Muscle of back (tissue), 13 donors: ENCODE results near the gene ZNF879. TPM values are rescaled to one million over a fixed set of nuclear protein-coding genes. Genes with fewer than 3 reads are reported as not detected.

ENCODE experiments used
- DNase-seq, 3 donors: peaks; one replicate each; pipeline versions ENCODE4 v3.0.0 to v3.0.0-alpha.2; 2013
- long read RNA-seq, 9 donors: transcript quantifications; one replicate each; lab custom pipeline, GENCODE V29; 2026
- polyA plus RNA-seq, 10 donors: library from polyadenylated mRNA; unstranded; fragments of 120-200 nt; gene quantifications; one replicate each; pipeline ENCODE4 v1.2.1, GENCODE V29; 2013; ENCODE audit not compliant: insufficient read length in 10 of 10

Gene ZNF879
- 1 to 10 TPM; 3.2 to 5.0 (median 4.4) TPM for polyA plus RNA-seq
- long read RNA-seq, donor 1, partial matches to known transcripts = 0 of 4 reads
- long read RNA-seq, donor 1, other reads (novel, unspliced or antisense) = 0 of 4 reads
- long read RNA-seq, donor 2 = 0 reads
- long read RNA-seq, donor 3 = 0 reads
- long read RNA-seq, donor 4, partial matches to known transcripts = 0 of 1 reads
- long read RNA-seq, donor 4, other reads (novel, unspliced or antisense) = 0 of 1 reads
- long read RNA-seq, donor 5 = 0 reads
- long read RNA-seq, donor 6, partial matches to known transcripts = 0 of 1 reads
- long read RNA-seq, donor 6, other reads (novel, unspliced or antisense) = 0 of 1 reads
- long read RNA-seq, donor 7 = 0 reads
- long read RNA-seq, donor 8 = 0 reads
- long read RNA-seq, donor 9 = 0 reads

DNA sequence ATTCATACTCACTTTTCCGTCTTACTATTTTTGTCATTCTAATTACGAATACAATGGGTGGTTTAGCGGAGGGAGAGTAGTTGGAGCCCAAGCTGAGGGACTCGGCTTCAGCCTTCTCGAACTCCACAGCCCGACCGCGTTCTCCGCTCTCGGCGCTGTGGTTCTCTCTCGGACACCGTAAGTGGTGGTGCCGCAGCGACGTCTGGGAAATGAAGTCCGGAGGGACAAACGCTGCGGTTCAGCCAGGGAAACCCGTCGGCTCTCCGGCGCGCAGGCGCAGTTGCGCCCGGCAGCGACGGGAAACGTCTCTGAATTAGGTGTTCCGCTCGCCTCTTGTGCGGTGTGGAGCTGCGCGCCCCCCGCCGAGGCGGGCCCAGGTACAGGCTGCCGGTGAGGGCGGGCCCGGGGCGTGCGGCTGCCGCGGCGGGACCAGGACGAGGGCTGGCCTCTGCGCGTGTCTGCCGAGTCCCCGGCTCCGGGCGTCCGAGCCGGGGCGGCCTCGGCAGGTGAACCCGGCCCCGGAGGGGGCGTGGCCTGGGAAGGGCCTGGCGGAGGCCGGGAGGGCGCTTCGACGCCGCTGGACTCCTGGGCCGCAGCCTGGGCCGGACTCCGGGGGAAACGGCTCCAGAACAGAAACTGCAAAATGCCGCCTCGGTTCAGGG lies at the start of gene ZNF879:
TSS of gene ZNF879 (plus strand) at position 277 of the 662 bp plus-strand sequence. CDS start 1,201 bp downstream, outside the sequence.
- peak; percentile 96 to 98 (median 98) for DNase-seq

DNA sequence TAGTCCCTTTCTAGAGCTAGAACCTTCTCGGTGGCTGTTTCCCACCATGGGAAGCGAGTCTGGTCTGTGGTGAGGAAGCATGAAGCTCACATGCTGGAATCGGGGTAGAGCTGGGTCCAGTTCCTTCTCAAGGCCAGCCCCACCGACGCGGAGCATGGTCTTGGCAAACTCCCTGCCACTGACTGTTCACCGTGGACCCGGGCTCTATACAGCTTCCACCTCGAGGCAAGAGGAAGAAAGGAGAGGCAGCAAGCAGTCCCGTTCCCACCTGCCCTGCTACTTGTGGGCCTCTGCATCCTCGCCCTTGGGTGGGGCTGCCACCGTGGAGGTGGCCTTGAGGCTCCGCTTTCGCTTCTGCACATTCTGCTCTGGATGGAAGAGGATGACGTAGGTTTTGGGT lies 42.2 kb upstream of the ZNF879 start:
- no peak for DNase-seq

DNA sequence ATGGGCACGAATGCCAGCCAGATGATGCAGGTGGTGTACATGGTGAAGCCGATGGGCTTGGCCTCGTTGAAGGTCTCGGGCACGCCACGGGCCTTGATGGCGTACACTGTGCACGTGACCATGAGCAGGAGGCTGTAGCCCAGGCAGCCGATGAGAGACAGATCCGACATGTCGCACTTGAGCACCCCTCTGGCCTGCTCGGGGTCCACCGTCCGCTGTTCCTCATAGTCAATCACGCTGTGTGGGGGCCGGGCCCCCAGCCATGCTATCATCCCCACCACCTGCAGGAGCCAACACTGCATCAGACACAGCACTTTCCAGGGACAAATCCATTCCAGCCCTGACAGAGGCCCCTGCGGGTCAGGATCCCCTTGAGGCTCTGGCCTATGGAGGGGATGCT lies 40.7 kb upstream of the ZNF879 start:
- DNase-seq = no peak

DNA sequence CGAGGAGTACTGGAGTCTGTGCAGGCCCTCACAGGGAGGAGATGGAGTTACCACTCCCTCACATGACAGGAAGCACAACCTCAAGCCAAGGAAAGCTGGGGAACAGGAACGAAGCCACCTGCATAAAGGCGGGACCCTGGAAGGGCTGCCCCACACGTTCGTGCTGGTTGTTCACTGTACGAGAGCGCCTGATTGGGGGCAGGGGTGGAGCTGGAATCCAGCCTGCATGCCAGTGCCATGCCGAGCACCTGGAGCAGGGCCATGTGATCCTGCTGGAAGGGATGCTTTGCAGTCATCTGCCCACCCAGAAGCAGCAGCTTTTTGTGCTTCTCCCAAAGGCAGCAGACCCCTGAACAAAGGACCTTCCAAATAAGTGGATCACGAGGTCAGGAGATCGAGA lies 39.9 kb upstream of the ZNF879 start:
- DNase-seq = no peak

DNA sequence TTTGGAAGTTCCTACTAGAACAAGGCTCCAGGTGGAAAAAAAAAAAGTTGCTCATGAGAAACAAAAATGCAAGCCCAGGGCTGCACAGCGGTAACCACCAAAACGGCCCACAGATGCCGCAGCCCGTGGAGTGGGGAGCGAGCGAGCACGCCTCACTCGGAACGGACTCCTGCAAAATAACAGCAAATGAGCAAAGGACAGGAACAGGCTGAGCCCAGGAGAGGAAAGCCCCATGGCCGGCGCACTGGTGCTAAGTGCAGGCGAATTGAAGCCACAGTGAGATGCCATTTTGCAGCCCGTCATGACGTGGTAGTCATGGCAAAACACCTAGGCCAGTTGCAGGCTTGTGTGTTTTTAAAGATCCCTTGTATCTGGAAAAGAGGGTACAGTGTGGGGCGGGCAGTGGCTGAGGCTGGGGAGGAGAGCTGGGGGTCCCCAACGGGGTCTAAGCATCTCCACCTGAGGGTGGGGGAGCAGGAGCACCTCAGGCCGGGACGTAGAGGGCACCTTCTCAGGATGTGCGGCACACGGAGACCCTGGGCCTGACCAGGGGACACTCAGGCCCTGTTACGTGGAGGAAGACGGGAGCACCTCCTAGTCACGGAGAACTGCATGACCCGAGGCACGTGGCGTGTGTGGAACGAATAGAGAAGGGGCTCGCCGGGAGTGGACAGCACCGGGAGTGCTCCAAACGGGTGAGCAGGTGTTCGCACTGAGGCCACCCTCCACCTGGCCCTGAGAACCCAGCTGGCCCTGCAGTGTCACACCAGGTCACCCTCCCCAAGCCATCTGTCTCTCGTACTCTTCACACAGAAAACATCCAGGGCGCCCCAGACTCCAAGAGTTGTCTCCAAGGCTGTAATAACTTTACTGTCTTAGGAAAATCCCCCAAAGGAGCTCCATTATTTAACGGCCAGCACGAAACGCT lies 39.2 kb upstream of the ZNF879 start:
- no peak for DNase-seq

DNA sequence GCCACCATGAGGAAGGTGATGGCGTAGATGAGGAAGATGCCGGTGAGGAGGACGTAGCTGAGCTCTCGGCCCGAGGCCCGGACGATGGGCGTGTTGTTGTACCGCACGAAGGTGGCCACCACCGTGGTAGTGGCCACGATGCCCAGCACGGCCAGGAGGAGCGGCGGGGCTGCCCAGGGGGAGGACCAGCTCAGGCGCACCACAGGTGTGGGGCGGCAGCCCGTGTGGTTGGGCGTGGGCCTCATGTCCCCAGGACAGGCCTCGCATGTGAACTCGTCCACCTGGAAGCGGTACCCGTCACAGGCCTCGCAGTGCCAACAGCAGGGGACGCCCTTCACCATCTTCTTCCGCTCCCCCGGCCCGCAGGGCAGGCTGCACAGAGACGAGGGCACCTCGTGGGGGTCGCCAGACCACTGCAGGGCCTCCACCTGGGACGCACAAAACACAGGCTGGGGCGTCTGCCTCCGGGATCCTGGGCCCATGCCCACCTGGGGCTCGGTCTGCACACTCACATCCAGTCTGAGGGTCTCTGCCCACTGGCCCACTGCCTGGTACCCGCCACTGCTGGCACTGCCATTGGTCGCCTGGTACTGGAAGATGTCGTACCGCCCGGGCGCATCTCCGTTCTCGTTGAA lies 37.2 kb upstream of the ZNF879 start:
- DNase-seq = no peak

DNA sequence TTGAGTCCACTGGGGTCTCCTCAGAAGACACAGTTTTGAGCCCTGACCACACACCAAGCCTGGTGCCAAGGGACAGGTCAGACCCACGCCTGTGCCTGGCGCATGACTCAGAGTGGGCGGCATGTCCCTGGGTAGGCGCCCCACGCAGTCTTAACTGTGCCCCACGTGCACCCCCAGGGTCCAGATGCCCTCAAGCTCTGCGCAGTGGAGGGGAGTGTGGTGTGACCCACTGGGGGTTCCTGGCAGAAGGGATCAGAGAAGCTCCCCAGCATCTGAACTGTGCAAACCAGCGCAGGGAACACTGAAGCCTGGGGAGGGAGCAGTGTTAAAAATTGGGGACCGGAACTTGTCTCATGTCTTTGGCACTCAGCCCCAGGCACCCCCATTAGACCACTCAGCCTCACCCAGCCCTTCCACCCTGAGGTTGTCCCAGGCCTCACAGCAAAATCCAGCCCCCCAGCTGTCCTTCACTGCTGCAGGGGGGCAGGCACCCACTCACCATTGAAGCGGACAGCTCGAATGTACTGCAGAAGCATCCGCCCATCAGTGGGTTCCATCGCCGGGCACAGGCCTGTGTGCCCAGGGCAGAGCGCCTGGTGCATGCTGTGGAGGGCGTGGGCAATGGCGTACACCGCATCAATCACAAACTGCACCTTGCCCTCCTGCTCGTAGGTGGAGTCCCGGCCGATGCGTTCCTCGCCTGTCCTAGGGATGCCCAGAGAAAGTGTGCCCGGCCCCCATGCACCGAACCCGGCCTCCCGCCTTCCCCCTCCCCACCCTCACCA lies 35.0 kb upstream of the ZNF879 start:
- no peak for DNase-seq

DNA sequence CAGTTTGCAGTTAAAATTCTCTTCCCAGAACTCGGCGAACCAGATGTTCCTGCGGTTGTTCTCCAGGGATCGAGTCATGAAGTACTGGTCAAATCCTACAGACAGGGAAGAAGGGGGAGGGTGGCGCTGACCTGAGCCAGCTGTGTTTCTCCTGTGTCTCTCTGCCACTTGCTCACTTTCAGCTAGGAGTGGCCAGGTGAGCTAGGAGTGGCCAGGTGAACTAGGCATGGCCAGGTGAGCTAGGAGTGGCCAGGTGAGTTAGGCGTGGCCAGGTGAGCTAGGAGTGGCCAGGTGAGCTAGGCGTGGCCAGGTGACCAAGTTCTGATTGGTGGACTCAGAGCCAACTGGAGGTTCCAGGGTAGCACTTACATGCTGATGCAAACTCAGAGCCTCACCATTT lies 34.3 kb upstream of the ZNF879 start:
- no peak for DNase-seq

DNA sequence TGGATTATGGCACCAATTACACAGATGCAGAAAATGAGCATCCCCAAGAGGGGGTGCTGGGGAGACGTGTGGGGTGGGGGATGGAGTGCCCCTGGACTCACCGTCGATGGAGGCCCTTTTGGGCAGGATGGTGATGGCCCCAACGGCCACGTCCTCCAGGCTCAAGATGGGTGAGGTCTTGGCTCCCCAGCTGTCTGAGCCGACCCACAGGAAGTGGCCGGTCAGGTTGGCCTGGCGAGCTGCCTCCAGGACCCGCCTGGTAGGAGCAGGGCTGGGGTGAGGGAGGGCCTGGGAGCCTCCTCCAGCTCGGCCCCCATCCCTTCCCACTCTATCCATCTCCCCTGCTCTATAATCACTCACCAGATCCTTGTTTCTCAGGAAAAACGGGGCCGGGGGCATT lies 33.1 kb upstream of the ZNF879 start:
- DNase-seq = no peak

DNA sequence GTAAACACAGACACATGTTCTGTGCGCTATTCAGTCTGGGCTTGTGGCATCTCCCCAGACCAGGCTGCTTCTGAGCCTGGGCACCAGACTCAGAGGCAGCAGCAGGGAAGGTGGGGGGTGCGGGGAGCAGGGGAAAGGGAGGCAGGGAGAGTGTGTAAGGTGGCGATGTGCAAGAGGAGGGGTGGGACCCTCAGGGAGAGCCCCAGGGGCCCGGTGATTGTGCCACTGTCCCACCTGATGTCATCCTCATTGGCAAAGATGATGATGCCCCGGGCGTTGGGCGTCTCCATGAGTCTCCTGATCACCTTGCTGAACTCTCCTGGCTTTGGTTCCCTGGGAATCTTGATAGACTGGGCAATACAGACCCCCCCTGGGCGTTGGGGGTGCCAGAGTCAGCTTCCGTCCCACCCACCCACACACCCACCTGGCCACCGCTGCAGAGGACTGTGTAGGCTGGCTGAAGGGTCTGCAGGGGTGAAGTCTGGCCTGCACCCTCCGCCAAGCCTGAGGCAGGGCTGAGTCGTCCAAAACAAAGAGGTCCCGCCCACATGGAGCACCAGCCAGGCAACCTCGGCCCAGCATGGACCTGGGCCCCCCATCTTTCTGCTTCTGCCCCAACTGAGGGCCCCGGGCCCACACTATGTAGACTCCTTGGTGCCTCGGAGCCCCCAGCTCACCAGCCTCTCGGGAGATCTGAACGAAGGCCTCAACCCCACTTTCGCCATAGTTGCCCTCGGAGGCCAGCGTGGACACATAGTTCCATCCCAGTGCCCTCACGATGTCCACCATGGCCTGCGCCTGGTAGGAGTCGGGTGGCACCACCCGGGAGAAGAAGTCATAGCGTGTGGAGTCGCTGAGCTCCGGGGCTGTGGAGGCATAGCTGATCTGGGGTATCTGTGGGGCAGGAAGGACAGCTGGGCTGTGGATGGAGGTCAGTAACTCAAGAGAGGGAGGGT lies 32.1 kb upstream of the ZNF879 start:
- no peak for DNase-seq

DNA sequence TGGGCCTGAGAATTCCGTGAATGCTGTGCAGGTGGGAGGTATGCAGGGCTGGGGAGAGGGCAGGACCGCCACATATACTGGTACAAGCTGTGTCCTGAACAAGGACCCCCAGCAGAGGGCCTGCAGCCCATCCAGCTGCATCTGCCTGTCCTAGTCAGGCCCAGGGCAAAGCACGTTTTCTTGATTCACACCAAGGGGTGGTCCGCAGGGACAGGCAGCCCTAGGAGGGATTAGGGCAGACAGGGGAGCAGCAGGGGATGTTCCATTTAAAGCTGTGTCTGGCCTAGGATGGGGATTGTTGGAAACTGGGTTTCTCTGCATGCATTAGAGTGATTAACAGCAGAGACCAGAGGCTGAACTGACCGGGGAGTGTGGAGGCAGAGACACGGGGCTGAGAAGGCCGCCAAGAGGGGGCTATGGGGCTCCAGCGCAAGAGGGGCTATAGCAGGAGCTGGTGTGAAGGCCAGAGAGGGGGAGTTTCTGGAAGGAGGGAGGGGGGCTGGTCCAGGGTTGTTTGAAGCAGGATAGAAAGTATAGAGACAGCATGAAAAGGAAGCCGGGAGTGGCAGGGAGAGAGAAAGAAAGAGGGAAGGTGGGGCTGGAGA lies 31.2 kb upstream of the ZNF879 start:
- DNase-seq = no peak

DNA sequence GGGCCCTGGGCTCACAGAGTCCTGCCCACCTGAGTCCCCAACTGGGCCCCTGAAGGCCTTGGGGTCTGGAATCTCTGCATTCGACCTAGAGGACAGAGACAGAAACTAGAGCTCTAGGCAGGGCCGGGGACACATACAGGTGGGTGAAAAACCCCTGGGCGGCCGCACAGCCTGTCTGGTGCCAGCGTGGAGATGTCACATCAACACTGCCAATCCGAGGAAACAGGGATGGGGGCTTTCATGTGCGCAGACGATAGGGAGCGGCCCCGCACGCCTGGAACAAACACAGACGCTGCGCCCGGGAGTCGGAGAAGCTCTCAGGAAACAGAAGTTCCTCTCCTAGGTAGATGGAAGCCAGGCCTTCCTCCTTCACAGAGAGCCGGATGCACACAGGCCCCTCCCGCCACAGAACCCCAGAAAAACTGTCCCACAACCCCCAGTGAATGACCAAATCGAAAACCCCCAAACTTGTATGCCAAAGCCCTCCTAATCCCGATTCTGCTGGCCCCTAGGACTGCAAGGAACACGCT lies 30.3 kb upstream of the ZNF879 start:
- DNase-seq = no peak

DNA sequence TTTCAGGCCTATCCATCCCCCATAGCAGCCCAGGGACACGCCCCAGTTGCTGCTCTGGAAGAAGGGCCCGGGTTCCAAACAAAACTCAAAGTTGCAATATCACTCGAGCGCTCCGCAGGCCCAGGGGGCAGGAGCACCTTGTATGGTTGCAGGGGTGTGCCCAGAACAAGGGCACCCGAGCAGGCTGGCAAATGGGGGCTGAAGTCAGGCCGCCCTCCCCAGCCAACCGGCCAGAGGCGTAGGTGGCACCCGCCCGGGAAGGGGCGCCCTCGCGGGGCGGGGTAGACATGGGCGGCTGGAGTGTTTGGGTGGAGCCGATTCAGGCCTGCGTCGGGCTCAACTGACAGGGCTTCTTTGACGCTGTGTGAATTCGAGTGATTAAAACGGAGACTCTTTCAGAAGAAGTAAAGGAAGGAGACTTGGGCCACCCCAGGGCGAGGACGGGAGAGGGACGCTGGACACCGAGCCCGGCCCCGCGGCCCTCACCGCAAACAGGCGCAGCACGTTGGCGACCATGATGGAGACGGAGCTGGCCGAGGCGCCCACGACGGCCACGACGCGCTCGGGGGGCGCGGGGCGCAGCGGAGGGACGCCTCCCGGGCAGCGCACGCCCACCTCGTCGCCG lies 29.5 kb upstream of the ZNF879 start:
- no peak for DNase-seq

DNA sequence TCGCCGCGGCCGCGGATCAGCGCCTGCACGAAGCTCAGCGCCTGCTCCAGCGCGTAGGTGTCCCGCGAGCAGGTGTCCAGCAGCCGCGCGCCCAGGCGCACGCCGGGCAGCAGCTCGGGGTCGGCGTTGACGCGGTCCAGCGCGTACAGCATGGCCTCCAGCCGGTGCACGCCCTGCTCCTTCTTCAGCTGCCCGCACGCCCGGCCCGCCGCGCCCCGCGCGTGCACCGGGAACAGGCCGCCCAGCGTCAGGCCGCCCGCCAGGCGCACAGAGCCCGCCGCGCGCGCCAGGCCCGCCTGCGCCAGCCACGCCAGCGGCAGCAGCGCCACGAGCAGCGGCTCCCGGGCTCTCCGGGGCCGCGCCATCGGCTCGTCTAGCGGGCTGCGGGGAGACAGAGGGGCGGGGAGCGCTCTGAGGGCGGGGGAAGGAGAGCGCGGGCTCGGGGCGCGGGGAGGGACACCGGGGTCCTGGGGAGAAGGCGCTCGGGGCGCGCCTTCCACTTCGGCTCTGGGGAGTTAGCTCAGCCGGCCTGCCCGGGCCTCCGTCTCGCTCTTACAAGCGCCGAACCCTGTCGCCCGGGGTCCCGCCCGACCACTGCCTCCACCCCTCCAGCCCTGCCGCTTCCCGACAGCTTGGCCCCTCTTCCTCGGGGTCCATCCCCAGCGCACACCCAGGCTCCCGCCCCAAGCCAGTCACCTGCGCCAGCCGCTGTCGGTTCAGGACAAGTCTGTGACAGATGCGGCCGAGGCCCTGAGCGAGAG lies 28.8 kb upstream of the ZNF879 start, which contains the start of gene GRM6:
TSS of gene GRM6 (minus strand) at position 741 of the 761 bp plus-strand sequence. CDS start at position 365, 376 bp downstream.
- peak in 1 of 3 donors; percentile 22 for DNase-seq

DNA sequence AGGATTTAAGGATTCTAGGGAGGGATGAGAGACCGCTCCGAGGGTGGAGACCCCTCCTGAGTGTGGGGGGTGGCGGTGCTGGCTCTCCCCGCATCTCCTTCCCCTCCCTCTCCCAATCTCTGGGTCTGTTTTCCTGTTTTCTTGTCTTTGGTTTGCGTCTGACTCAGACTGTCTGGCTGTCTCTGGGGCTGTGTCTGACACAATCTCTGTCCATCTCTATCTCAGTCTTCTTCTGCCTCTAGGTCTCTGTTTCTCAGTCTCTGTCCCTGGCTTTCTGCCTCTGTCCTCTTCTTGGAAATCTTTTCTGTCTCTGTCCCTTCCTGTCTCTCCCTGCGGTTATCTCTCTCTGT lies 28.3 kb upstream of the ZNF879 start:
- DNase-seq = no peak

DNA sequence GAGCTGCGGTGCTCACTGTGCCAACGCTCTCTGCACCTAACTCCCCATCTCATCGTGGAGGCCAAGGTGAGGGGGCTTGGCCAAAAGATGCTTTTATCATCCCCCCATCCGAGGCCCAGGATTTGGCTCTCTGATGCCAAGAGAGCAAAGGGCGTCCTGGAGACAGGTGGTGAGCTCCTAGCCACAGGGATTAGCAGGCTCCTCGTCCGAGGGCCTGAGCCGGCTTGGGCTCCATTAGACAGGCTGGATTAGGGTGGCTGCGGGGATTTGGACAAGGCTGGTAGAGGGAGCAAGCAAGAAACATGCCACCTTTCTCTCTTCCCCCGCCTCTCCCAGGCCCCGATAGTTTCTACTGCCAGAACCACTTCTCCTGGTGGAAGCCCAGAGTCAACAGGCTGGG lies 27.4 kb upstream of the ZNF879 start:
- DNase-seq = no peak

DNA sequence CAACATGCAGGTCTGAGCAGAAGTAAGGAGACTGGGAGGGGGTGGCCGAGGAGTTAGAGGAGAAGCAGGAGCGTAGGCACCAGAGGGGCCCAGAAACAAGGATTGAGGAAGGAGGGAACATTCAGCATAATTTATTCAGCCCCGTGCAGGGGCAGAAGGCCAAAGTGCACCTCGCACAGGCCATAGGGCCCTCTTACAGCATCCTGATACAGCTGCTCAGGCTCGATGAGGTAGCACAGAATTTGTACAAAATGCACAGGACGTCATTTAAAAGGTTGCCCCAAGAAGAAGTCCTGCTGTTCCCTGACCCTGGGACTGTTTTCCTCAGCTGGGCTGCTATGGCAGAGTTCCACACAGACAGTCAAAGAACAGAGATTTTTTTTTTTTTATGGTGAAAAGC lies 26.4 kb upstream of the ZNF879 start:
- no peak for DNase-seq

DNA sequence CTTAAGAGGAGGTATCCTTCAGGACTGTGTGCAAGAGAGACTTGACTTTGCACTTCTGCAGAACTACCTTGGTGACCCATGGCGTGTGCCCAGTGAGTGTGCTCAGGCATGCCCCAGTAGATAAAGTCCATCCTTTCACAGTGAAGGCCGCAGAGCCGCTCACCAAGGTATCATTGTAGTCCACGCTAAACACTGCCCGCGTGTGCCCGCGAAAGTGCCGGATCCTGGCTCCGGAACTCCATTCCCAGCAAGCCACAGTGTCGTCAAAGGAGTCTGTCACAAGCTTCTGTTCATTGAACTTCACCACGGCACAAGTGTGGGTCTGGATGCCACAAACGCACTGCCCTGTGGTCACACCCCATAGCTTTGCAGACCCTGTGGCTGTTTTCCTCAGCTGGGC lies 25.2 kb upstream of the ZNF879 start:
- no peak for DNase-seq
